Fibroblast of pulmonary artery (primary cell): ENCODE results near the gene HPCAL1.

ENCODE experiments used
- DNase-seq: peaks from one replicate; pipeline ENCODE4 v3.0.0-alpha.2; 2010; ENCODE audit warnings: low read depth
- H3K4me3 ChIP-seq: replicated peaks from 2 replicates; pipeline ENCODE4 v1.5.1; 2011; ENCODE audit warnings: low read depth, mild to moderate bottlenecking, control low read depth, low read length, moderate library complexity
- CTCF ChIP-seq: IDR thresholded peaks from 2 replicates; pipeline ENCODE4 v1.5.1; 2011; ENCODE audit warnings: mild to moderate bottlenecking, control low read depth, low read length, inconsistent platforms; ENCODE audit errors: missing control alignments

Gene HPCAL1

GRCh38 chr2:10469955-10470608 lies 167.4 kb downstream of the HPCAL1 start:
- DNase-seq = no peak
- no peak for TF ChIP-seq CTCF

GRCh38 chr2:10471046-10471571 lies 168.4 kb downstream of the HPCAL1 start:
- TF ChIP-seq CTCF = no peak
- no peak overlapping the region for H3K4me3 ChIP-seq
- no peak for DNase-seq

More at GRCh38 chr2:10469955-10470608, 167.4 kb downstream of the HPCAL1 start:
- no peak overlapping the region for H3K4me3 ChIP-seq

GRCh38 chr2:10471955-10472354 lies 169.3 kb downstream of the HPCAL1 start:
- no peak for DNase-seq
- no peak overlapping the region for H3K4me3 ChIP-seq
- TF ChIP-seq CTCF = no peak

- TF ChIP-seq CTCF = no peak
- H3K4me3 ChIP-seq = no peak overlapping the region
- no peak for DNase-seq
Measured at GRCh38 chr2:10473121-10473756, 170.5 kb downstream of the HPCAL1 start.

GRCh38 chr2:10475221-10475722 lies 172.6 kb downstream of the HPCAL1 start:
- DNase-seq = no peak
- no peak for TF ChIP-seq CTCF
- H3K4me3 ChIP-seq = no peak overlapping the region

GRCh38 chr2:10475811-10476660 lies 173.3 kb downstream of the HPCAL1 start:
- TF ChIP-seq CTCF = no peak
- no peak for DNase-seq
- no peak overlapping the region for H3K4me3 ChIP-seq
